K562 (cell line): ENCODE data around the gene CPT1C. TPM values are rescaled to one million over a fixed set of nuclear protein-coding genes. Genes with fewer than 3 reads are reported as not detected.

Source experiments
- ATAC-seq: fragments of 200-7000 bp; cut with Tn5 transposase; 3 replicates; pipeline ENCODE4 v1.9.1; 2020; ENCODE audit warnings: moderate library complexity
- BruUV-seq: library from RNA; stranded (reverse); fragments of 400-500 nt; replicated peaks from 2 replicates; lab custom pipeline; 2021; lab: Mats Ljungman, UMichigan
- CTCF ChIA-PET: fragments of 300-600 bp; formaldehyde crosslinking; extraction: SDS; loops from one replicate; lab custom pipeline; 2021; ENCODE audit warnings: low intra/inter-chr PET ratio; lab: Yijun Ruan, JAX
- POLR2A ChIA-PET: fragments of 300-600, 350-650 bp; sonication (Branson Sonifier 250); formaldehyde crosslinking; extraction: SDS; loops from one replicate; lab custom pipeline; 2021; ENCODE audit warnings: antibody characterized with exemption, inconsistent platforms; lab: Yijun Ruan, JAX
- DNase-seq, 4 experiments: peaks; one replicate each; pipeline versions ENCODE4 v3.0.0 to v3.0.0-alpha.2; 2011 to 2018; ENCODE audit warnings: low spot score in 3 of 4, mixed read lengths in 3 of 4; ENCODE audit errors: extremely low read depth in 1 of 4
- FAIRE-seq: peaks from 2 replicates; lab custom pipeline; 2011; peaks lifted over from hg19 to GRCh38; lab: Jason Lieb, UNC
- H2AFZ ChIP-seq: 2 replicates; pipeline ENCODE4 v1.6.0; 2011; ENCODE audit warnings: low read depth, low read length, control low read depth, inconsistent platforms
- H3K27ac ChIP-seq: fragments of 200-600 bp; 3 replicates; pipeline ENCODE4 v1.8.0; 2011; ENCODE audit warnings: low read depth, mild to moderate bottlenecking, control low read depth, inconsistent platforms, low read length, moderate library complexity, mixed read lengths; ENCODE audit errors: extremely low read depth
- H3K27me3 ChIP-seq, 2 experiments: fragments of 300-600 bp in 1 of 2; 2 replicates in 1 of 2; 3 replicates in 1 of 2; pipeline versions ENCODE4 v1.6.0 to v1.8.0; 2011; ENCODE audit warnings: inconsistent platforms in 2 of 2, low read length in 2 of 2, mild to moderate bottlenecking in 1 of 2, mixed read lengths in 1 of 2, moderate library complexity in 1 of 2; ENCODE audit not compliant: control insufficient read depth in 2 of 2, insufficient read depth in 2 of 2
- H3K36me3 ChIP-seq: fragments of 300-600 bp; 3 replicates; pipeline ENCODE4 v1.8.0; 2011; ENCODE audit warnings: mild to moderate bottlenecking, low read length, inconsistent platforms; ENCODE audit not compliant: control insufficient read depth, insufficient read depth
- H3K4me1 ChIP-seq, 2 experiments: fragments of 200-600 bp in 1 of 2; replicated peaks in 1 of 2; 2 replicates in 1 of 2; 3 replicates in 1 of 2; pipeline versions ENCODE4 v1.5.1 to v1.8.0; 2011; ENCODE audit warnings: inconsistent platforms in 2 of 2, low read length in 2 of 2, mild to moderate bottlenecking in 1 of 2, mixed read lengths in 1 of 2, moderate library complexity in 1 of 2; ENCODE audit not compliant: control insufficient read depth in 2 of 2, insufficient read depth in 2 of 2
- H3K4me2 ChIP-seq: 2 replicates; pipeline ENCODE4 v1.6.1; 2011; ENCODE audit warnings: low read length, control low read depth, inconsistent platforms, mixed read lengths; ENCODE audit not compliant: insufficient read depth
- H3K4me3 ChIP-seq: fragments of 200-600 bp; sonication (generic), shearing (Covaris generic); 2 replicates; pipeline ENCODE4 v1.5.1; 2016; ENCODE audit warnings: control low read depth, inconsistent platforms
- H3K79me2 ChIP-seq: fragments of 200-600 bp; 3 replicates; pipeline ENCODE4 v1.8.0; 2011; ENCODE audit warnings: low read length, inconsistent platforms; ENCODE audit not compliant: control insufficient read depth, insufficient read depth
- H3K9ac ChIP-seq, 2 experiments: 2 replicates each; pipeline versions ENCODE4 v1.6.0 to v1.6.1; 2011; ENCODE audit warnings: low read depth in 2 of 2, low read length in 2 of 2, control low read depth in 1 of 2, inconsistent platforms in 1 of 2, mild to moderate bottlenecking in 1 of 2, mixed read lengths in 1 of 2; ENCODE audit not compliant: insufficient read depth in 1 of 2
- H3K9me1 ChIP-seq: one replicate; pipeline ENCODE4 v1.6.0; 2011; ENCODE audit warnings: inconsistent platforms, mild to moderate bottlenecking, low read length, moderate library complexity; ENCODE audit not compliant: control insufficient read depth, insufficient read depth
- H3K9me3 ChIP-seq: replicated peaks from 2 replicates; pipeline ENCODE4 v1.5.1; 2011; ENCODE audit warnings: low read depth, low read length, inconsistent platforms; ENCODE audit not compliant: control insufficient read depth, insufficient read depth
- H4K20me1 ChIP-seq: replicated peaks from 2 replicates; pipeline ENCODE4 v1.6.1; 2011; ENCODE audit warnings: low read length, inconsistent platforms, mixed read lengths; ENCODE audit not compliant: control insufficient read depth, insufficient read depth
- GABPA ChIP-seq: fragments of 200-800 bp; sonication (Bioruptor generic); conservative IDR thresholded peaks from 2 replicates; pipeline ENCODE4 v1.6.1; 2016; ENCODE audit warnings: low read depth, missing genetic modification characterization, missing compliant biosample characterization
- GTF2A2 ChIP-seq: IDR thresholded peaks from 2 replicates; pipeline ENCODE4 v1.6.1; 2016; ENCODE audit warnings: mild to moderate bottlenecking, missing genetic modification characterization, missing compliant biosample characterization
- HDAC3 ChIP-seq: fragments of 450-650 bp; IDR thresholded peaks from 2 replicates; pipeline ENCODE4 v1.6.1; 2018; ENCODE audit warnings: borderline replicate concordance, mild to moderate bottlenecking, moderate library complexity; ENCODE audit not compliant: partially characterized antibody
- HES1 ChIP-seq: fragments of 450-650 bp; IDR thresholded peaks from 2 replicates; pipeline ENCODE4 v1.6.1; 2016; ENCODE audit warnings: low read depth, mild to moderate bottlenecking, moderate library complexity
- MIER1 ChIP-seq: fragments of 450-650 bp; IDR thresholded peaks from 2 replicates; pipeline ENCODE4 v1.6.1; 2016; ENCODE audit warnings: antibody characterized with exemption, mild to moderate bottlenecking, low read depth
- MTA1 ChIP-seq: fragments of 450-650 bp; IDR thresholded peaks from 2 replicates; pipeline ENCODE4 v1.6.1; 2017; ENCODE audit warnings: borderline replicate concordance
- PHB ChIP-seq: fragments of 250-450 bp; sonication (Bioruptor Pico); IDR thresholded peaks from 2 replicates; pipeline ENCODE4 v1.5.0; 2021
- ZNF407 ChIP-seq: fragments of 450-650 bp; IDR thresholded peaks from 2 replicates; pipeline ENCODE4 v1.6.1; 2016; ENCODE audit warnings: low read depth
- WGBS: fragments of 100-300 bp; shearing (Covaris generic); methylation state at CpG from one replicate; pipeline ENCODE4 v1.1.6; 2016; ENCODE audit warnings: low coverage, mixed read lengths; ENCODE audit not compliant: insufficient coverage; ENCODE audit errors: missing lambda C conversion rate; 5-methylcytosine and 5-hydroxymethylcytosine counted together
- in situ Hi-C: fragments of 300-500 bp; cut with MboI; formaldehyde crosslinking; loops from 4 replicates; pipeline ENCODE4 v1.15.0; 2018; ENCODE audit warnings: inconsistent platforms, mixed read lengths
- intact Hi-C: fragments of 100-400 bp; cut with micrococcal nuclease; formaldehyde crosslinking; loops from 2 replicates; pipeline ENCODE4 v1.14.2; 2022
- polyA plus RNA-seq, 8 experiments: library from polyadenylated mRNA; depleted of rRNA in 4 of 8; stranded (reverse) in 5 of 8; unstranded in 3 of 8; fragments of >200 nt; fragmentation: Nextera tagmentation in 2 of 8; fragmentation: Illumina TruSeq in 1 of 8; extraction: Ambion mirVana in 2 of 8; extraction: Trizol in 1 of 8; gene quantifications; 2 replicates each; pipeline versions ENCODE4 v1.2.1 to v1.2.3, GENCODE V29; 2011 to 2014; ENCODE audit warnings: inconsistent platforms in 1 of 8, missing spikeins in 1 of 8
- total RNA-seq, 7 experiments: library from RNA; depleted of rRNA in 6 of 7; stranded (reverse); fragments of >200 nt in 6 of 7; fragmentation: Illumina TruSeq in 2 of 7; extraction: Trizol in 2 of 7; gene quantifications; 2 replicates each; pipeline versions ENCODE4 v1.2.1 to v1.2.3, GENCODE V29; 2011 to 2021; ENCODE audit warnings: low replicate concordance in 1 of 7

Gene CPT1C
- total and polyA plus RNA-seq, 9 of the 15 experiments (the other 6 are each of a cell fraction or from before 2014, with no cell fraction given): 1.9 to 12.3 (median 3.0) TPM

GRCh38 chr19:49665036-49665350 lies 25.9 kb upstream of the CPT1C start:
- 0% methylated on average over 7 of the region's 7 CpGs for WGBS
- ATAC-seq (no peak), DNase-seq (no peak), FAIRE-seq (peak; percentile 54)
- peak overlapping the region; percentile 95 to 98 for H3K9ac ChIP-seq
- H3K27me3 ChIP-seq: no peaks in the 10 kb centered on the region
- BruUV-seq: no TSS peak
- in situ Hi-C loops: no loop called here
- H3K36me3 ChIP-seq: peaks cover 59% of the 10 kb centered on the region
- H3K4me1 ChIP-seq: peaks cover 7 to 29% of the 10 kb centered on the region in 2 experiments; a peak in 4 of 5 replicates
- intact Hi-C loops: loop anchor here (2.0 kb wide), 1 partner anchor 74 kb away; the partner anchor contains the start of gene PRR12
- peak overlapping the region; percentile 81 for H3K27ac ChIP-seq
- peaks cover 58% of the 10 kb centered on the region for H3K79me2 ChIP-seq
- TF ChIP-seq GTF2A2 (tag) (no peak), HDAC3 (peak; percentile 12), MIER1 (0 out of 2 replicates have a peak, but pooled peaks have one; percentile 36), PHB (CRISPR knock-in tag) (no peak), HES1 (0 out of 2 replicates have a peak, but pooled peaks have one; percentile 7), MTA1 (0 out of 2 replicates have a peak, but pooled peaks have one; percentile 9), ZNF407 (0 out of 2 replicates have a peak, but pooled peaks have one; percentile 40), GABPA (tag) (peak; percentile 27)
- peak overlapping the region; percentile 99 for H3K4me2 ChIP-seq
- ChIA-PET CTCF (no interaction called here), POLR2A (interaction anchor here (0.7 to 6.1 kb wide), 8 partner anchors 9 to 177 kb away, joined by 3 to 35 read pairs (median 5); partner anchors contain the start of genes PRMT1, PRR12 and RPL13A)
- peak overlapping the region; percentile 81 for H3K4me3 ChIP-seq
- H2AFZ ChIP-seq: peak overlapping the region; percentile 95; the same call in 1 of the 2 replicates
- no peaks in the 10 kb centered on the region for H3K9me1 ChIP-seq
- 0 out of 2 replicates have a peak, but pooled peaks cover under 1% of the 10 kb centered on the region for H3K9me3 ChIP-seq
- H4K20me1 ChIP-seq: peaks cover 6% of the 10 kb centered on the region; the same call in 1 of the 2 replicates
